MM.1S (cell line): ENCODE measurements around the gene RASAL2.

Experiments used
- DNase-seq: peaks from one replicate; pipeline ENCODE4 v3.0.0-alpha.2; 2015
- H2AFZ ChIP-seq: fragments of 300-600 bp; sonication (generic); 2 replicates; pipeline ENCODE4 v1.6.0; 2016; ENCODE audit warnings: antibody characterized with exemption, low read length
- H3F3A ChIP-seq: fragments of 300-600 bp; sonication (generic); 2 replicates; pipeline ENCODE4 v1.6.1; 2016; ENCODE audit warnings: mild to moderate bottlenecking, antibody characterized with exemption, low read length, moderate library complexity, mixed read lengths; ENCODE audit not compliant: insufficient read depth
- H3K27ac ChIP-seq: fragments of 300-600 bp; sonication (generic); 2 replicates; pipeline ENCODE4 v1.5.1; 2016; ENCODE audit warnings: mild to moderate bottlenecking, low read length
- H3K27me3 ChIP-seq: fragments of 300-600 bp; sonication (generic); replicated peaks from 2 replicates; pipeline ENCODE4 v1.6.0; 2016; ENCODE audit warnings: low read length; ENCODE audit not compliant: insufficient read depth
- H3K36me3 ChIP-seq: fragments of 300-600 bp; sonication (generic); replicated peaks from 2 replicates; pipeline ENCODE4 v1.6.1; 2016; ENCODE audit warnings: mild to moderate bottlenecking, low read length, mixed read lengths; ENCODE audit not compliant: insufficient read depth
- H3K4me1 ChIP-seq: fragments of 300-600 bp; sonication (generic); 2 replicates; pipeline ENCODE4 v1.6.1; 2016; ENCODE audit warnings: low read length, mixed read lengths
- H3K4me2 ChIP-seq: fragments of 300-600 bp; sonication (generic); 2 replicates; pipeline ENCODE4 v1.6.0; 2016; ENCODE audit warnings: low read depth, low read length
- H3K4me3 ChIP-seq: fragments of 300-600 bp; sonication (generic); 2 replicates; pipeline ENCODE4 v1.5.1; 2016; ENCODE audit warnings: low read length, mixed read lengths
- H3K79me2 ChIP-seq: fragments of 300-600 bp; sonication (generic); 2 replicates; pipeline ENCODE4 v1.6.1; 2016; ENCODE audit warnings: mixed run types, low read length, mixed read lengths
- H3K9ac ChIP-seq: fragments of 300-600 bp; sonication (generic); 2 replicates; pipeline ENCODE4 v1.6.1; 2016; ENCODE audit warnings: low read length, mixed read lengths
- H3K9me2 ChIP-seq: fragments of 300-600 bp; sonication (generic); replicated peaks from 2 replicates; pipeline ENCODE4 v1.6.1; 2016; ENCODE audit warnings: mild to moderate bottlenecking, low read length, mixed read lengths; ENCODE audit not compliant: insufficient read depth
- H3K9me3 ChIP-seq: fragments of 300-600 bp; sonication (generic); replicated peaks from 2 replicates; pipeline ENCODE4 v1.6.1; 2016; ENCODE audit warnings: mild to moderate bottlenecking, low read length, mixed read lengths; ENCODE audit not compliant: insufficient read depth
- H4K20me1 ChIP-seq: fragments of 300-600 bp; sonication (generic); 2 replicates; pipeline ENCODE4 v1.6.1; 2016; ENCODE audit warnings: mild to moderate bottlenecking, low read length, moderate library complexity, mixed read lengths; ENCODE audit not compliant: insufficient read depth
- EZH2 ChIP-seq: fragments of 300-600 bp; sonication (generic); optimal IDR thresholded peaks from 2 replicates; pipeline ENCODE3; 2017; ENCODE audit warnings: low read depth, mild to moderate bottlenecking, antibody characterized with exemption, low read length, mixed read lengths
- EZH2phosphoT487 ChIP-seq: fragments of 300-600 bp; sonication (generic); IDR thresholded peaks from 2 replicates; pipeline ENCODE4 v1.6.1; 2018; ENCODE audit warnings: antibody characterized with exemption, low read length
- TF ChIP-seq, protein P1 (sequence below): fragments of 300-600 bp; sonication (generic); IDR thresholded peaks from 2 replicates; pipeline ENCODE4 v1.5.1; 2016; ENCODE audit warnings: antibody characterized with exemption, low read length, mixed read lengths

The RASAL2 gene

DNA sequence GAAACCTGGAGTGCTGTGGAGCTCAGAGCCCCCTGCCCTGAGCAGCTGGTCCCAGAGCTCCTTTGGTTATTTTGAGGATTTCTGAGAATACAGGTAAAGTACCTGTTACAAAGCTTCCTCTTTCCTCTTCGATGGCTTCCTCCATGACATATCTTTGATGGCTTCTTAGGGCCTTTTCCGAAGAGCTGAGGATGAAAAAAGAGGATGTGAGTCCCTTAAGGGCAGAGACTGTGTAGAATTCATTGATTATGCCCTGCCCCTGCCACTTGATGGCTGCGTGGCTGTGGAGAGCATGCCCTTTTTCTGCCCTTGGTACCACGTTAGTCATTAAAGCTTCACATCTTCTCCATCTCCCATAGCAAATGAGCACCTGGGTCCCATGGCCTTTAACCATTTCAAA lies 433.2 kb downstream of the RASAL2 start:
- no peaks in the 10 kb centered on the region for H3K36me3 ChIP-seq
- H3K9me2 ChIP-seq = no peaks in the 10 kb centered on the region
- no peak overlapping the region for H3K4me2 ChIP-seq
- H4K20me1 ChIP-seq = no peaks in the 10 kb centered on the region
- no peaks in the 10 kb centered on the region for H3K9me3 ChIP-seq
- 0 out of 2 replicates have a peak, but pooled peaks cover 3% of the 10 kb centered on the region for H3K4me1 ChIP-seq
- no peak overlapping the region for H2AFZ ChIP-seq
- no peak overlapping the region for H3K9ac ChIP-seq
- no peak overlapping the region for H3K27ac ChIP-seq
- H3F3A ChIP-seq = no peaks in the 10 kb centered on the region
- H3K79me2 ChIP-seq = no peaks in the 10 kb centered on the region
- TF ChIP-seq, protein P1, sequence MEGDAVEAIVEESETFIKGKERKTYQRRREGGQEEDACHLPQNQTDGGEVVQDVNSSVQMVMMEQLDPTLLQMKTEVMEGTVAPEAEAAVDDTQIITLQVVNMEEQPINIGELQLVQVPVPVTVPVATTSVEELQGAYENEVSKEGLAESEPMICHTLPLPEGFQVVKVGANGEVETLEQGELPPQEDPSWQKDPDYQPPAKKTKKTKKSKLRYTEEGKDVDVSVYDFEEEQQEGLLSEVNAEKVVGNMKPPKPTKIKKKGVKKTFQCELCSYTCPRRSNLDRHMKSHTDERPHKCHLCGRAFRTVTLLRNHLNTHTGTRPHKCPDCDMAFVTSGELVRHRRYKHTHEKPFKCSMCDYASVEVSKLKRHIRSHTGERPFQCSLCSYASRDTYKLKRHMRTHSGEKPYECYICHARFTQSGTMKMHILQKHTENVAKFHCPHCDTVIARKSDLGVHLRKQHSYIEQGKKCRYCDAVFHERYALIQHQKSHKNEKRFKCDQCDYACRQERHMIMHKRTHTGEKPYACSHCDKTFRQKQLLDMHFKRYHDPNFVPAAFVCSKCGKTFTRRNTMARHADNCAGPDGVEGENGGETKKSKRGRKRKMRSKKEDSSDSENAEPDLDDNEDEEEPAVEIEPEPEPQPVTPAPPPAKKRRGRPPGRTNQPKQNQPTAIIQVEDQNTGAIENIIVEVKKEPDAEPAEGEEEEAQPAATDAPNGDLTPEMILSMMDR = no peak
- TF ChIP-seq EZH2 = no peak
- TF ChIP-seq EZH2phosphoT487 = no peak
- no peak overlapping the region for H3K4me3 ChIP-seq
- H3K27me3 ChIP-seq = no peaks in the 10 kb centered on the region
- no peak for DNase-seq

DNA sequence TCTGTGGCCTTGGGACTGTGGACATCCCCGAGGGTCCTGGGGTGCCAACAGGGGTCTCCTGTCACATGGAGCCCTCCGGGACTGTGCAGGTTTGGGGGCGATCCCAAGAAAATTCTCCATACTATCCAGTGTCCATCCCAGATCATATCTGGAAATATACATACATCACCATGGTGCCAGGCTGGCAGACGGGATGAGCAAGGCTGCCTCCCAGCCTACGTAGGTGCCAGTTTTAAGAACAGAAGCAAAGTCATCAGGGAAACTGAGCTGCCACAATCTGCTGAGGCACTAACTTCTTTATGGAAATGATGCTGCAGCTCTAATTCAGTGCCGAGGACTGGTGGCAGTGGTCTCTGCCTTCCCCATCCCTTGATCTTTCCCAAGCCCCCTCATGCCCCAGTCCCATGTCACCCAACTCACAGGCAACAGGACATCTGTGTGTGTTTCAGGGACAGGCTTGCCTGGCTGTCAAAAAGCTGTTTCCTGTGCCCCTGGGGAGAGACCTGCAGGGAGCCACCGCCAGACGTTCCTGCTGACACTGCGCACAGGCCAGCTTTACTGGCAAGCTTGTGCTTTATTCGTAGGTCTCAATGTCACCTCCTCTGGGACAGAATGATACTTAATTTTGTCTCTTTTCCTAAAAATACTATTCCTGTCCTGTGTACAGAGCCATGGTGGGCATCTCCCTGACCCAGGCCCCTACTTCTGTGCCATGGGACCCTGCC lies 434.5 kb downstream of the RASAL2 start:
- Histone ChIP-seq H3K9me3 (no peaks in the 10 kb centered on the region), H3K4me1 (0 out of 2 replicates have a peak, but pooled peaks cover 3% of the 10 kb centered on the region), H2AFZ (no peak overlapping the region), H3F3A (no peaks in the 10 kb centered on the region), H4K20me1 (no peaks in the 10 kb centered on the region), H3K4me3 (no peak overlapping the region), H3K27me3 (no peaks in the 10 kb centered on the region), H3K36me3 (no peaks in the 10 kb centered on the region), H3K4me2 (no peak overlapping the region), H3K9ac (no peak overlapping the region), H3K9me2 (no peaks in the 10 kb centered on the region), H3K27ac (no peak overlapping the region), H3K79me2 (no peaks in the 10 kb centered on the region)
- TF ChIP-seq EZH2 = no peak
- TF ChIP-seq EZH2phosphoT487 = no peak
- TF ChIP-seq, protein P1 = no peak
- DNase-seq = no peak

DNA sequence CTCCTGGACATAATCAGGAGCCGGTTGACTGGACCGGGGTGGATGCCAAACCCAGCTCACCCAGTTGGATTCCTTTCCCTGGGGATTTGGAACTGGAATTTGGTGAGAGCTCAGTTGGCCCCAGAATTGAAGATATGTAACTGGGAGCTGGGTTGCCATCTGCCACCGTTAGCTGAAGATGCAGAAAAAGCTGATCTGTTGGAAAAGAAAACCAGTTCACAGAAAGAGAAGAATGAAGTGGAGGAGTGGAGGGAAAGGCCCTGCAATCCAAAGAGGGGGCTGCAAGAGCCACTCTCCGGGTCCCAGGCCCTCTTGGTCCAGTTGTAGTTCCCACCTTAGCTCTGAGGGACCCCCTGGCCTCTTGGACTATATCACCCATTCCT lies 435.0 kb downstream of the RASAL2 start:
- Histone ChIP-seq H3K4me2 (no peak overlapping the region), H3K9me2 (no peaks in the 10 kb centered on the region), H4K20me1 (no peaks in the 10 kb centered on the region), H3K79me2 (no peaks in the 10 kb centered on the region), H3K36me3 (no peaks in the 10 kb centered on the region), H3K9ac (no peak overlapping the region), H3F3A (no peaks in the 10 kb centered on the region), H3K9me3 (no peaks in the 10 kb centered on the region), H3K27me3 (no peaks in the 10 kb centered on the region), H3K27ac (no peak overlapping the region), H3K4me1 (0 out of 2 replicates have a peak, but pooled peaks cover 3% of the 10 kb centered on the region), H3K4me3 (no peak overlapping the region), H2AFZ (no peak overlapping the region)
- DNase-seq = no peak
- TF ChIP-seq EZH2phosphoT487 = no peak

DNA sequence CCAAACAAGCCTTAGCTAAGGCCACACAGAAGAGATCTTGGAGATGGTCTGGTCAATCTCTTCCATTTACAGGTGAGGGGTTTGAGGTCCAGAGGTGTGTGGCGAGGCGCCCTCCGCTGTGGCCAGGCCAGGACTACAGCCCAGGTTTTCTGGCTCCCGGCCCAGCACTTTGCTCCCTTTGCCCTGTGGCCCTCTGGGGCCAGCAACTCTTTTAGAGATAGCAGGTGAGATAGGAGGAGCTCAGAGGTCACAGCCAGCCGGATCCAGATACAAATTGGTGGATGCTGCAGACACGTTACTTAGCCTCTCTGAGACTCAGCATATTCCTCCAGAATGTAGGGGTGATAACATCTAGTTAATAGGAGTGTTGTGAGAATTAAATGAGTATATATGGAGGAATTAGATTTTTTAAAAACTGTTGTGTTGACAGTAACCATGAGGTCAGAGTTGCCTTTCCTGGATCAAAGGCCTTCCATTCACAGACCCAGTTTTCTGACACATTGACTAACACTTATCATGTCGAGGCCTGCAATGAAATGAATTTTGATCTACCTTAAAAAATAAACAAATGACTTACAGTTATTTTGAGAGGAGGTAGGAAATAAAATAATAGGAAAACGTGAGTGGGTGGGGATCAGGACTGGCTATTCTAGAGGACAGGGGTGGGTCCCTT lies 435.6 kb downstream of the RASAL2 start:
- Histone ChIP-seq H3K36me3 (no peaks in the 10 kb centered on the region), H4K20me1 (no peaks in the 10 kb centered on the region), H3K4me1 (0 out of 2 replicates have a peak, but pooled peaks cover 3% of the 10 kb centered on the region), H3K4me3 (no peak overlapping the region), H3K79me2 (no peaks in the 10 kb centered on the region), H3F3A (no peaks in the 10 kb centered on the region), H3K27me3 (no peaks in the 10 kb centered on the region), H3K27ac (no peak overlapping the region), H2AFZ (no peak overlapping the region), H3K9ac (no peak overlapping the region), H3K4me2 (no peak overlapping the region), H3K9me2 (no peaks in the 10 kb centered on the region), H3K9me3 (no peaks in the 10 kb centered on the region)
- no peak for DNase-seq
- no peak for TF ChIP-seq EZH2phosphoT487
- TF ChIP-seq, protein P1 = no peak
- no peak for TF ChIP-seq EZH2
